Endothelial cell of umbilical vein (primary cell): Measurements from ENCODE around the gene CERK. TPM values are rescaled to one million over a fixed set of nuclear protein-coding genes. Genes with fewer than 3 reads are reported as not detected.

Experiments used
- BruUV-seq: library from RNA; stranded (reverse); fragments of 400-500 nt; replicated peaks from 2 replicates; lab custom pipeline; 2021; lab: Mats Ljungman, UMichigan
- CTCF ChIA-PET: fragments of 300-600, 350-600 bp; sonication (Branson Sonifier 250); formaldehyde crosslinking; loops from one replicate; lab custom pipeline; 2021; ENCODE audit warnings: antibody characterized with exemption, inconsistent platforms; lab: Charles Lee
- POLR2A ChIA-PET: fragments of 300-600, 350-600 bp; sonication (Branson Sonifier 250); formaldehyde crosslinking; loops from one replicate; lab custom pipeline; 2021; ENCODE audit warnings: antibody characterized with exemption, inconsistent platforms; lab: Charles Lee
- DNase-seq: peaks from one replicate; pipeline ENCODE4 v3.0.0-alpha.2; 2011; ENCODE audit warnings: low read depth, low spot score
- FAIRE-seq: peaks from 2 replicates; lab custom pipeline; 2011; peaks lifted over from hg19 to GRCh38; lab: Jason Lieb, UNC
- H2AFZ ChIP-seq: 2 replicates; pipeline ENCODE4 v1.6.0; 2012; ENCODE audit warnings: low read depth, low read length, control low read depth, inconsistent platforms
- H3K27ac ChIP-seq: 2 replicates; pipeline ENCODE4 v1.5.1; 2011; ENCODE audit warnings: low read depth, mild to moderate bottlenecking, control low read depth, low read length, moderate library complexity; ENCODE audit not compliant: insufficient read depth
- H3K27me3 ChIP-seq, 2 experiments: 2 replicates each; pipeline versions ENCODE4 v1.6.0 to v1.6.1; 2011; ENCODE audit warnings: low read length in 2 of 2, mixed read lengths in 1 of 2; ENCODE audit not compliant: control insufficient read depth in 2 of 2, insufficient read depth in 2 of 2
- H3K36me3 ChIP-seq, 2 experiments: 2 replicates in 1 of 2; 3 replicates in 1 of 2; pipeline ENCODE4 v1.5.1; 2011; ENCODE audit warnings: low read length in 2 of 2, mild to moderate bottlenecking in 1 of 2, moderate library complexity in 1 of 2; ENCODE audit not compliant: control insufficient read depth in 2 of 2, insufficient read depth in 2 of 2; ENCODE audit errors: extremely low read depth in 1 of 2
- H3K4me1 ChIP-seq: 3 replicates; pipeline ENCODE4 v1.5.1; 2011; ENCODE audit warnings: mild to moderate bottlenecking, low read length; ENCODE audit not compliant: control insufficient read depth, insufficient read depth; ENCODE audit errors: extremely low read depth
- H3K4me2 ChIP-seq: 2 replicates; pipeline ENCODE4 v1.6.1; 2011; ENCODE audit warnings: low read length, control low read depth, mixed read lengths; ENCODE audit not compliant: insufficient read depth
- H3K4me3 ChIP-seq, 3 experiments: fragments of 200-600 bp in 1 of 3; sonication (generic), shearing (Covaris generic) in 1 of 3; replicated peaks in 1 of 3; 2 replicates each; pipeline ENCODE4 v1.5.1; 2011 to 2016; ENCODE audit warnings: control low read depth in 3 of 3, low read length in 3 of 3, mild to moderate bottlenecking in 2 of 3, inconsistent platforms in 1 of 3, low read depth in 1 of 3, moderate library complexity in 1 of 3; ENCODE audit not compliant: insufficient read depth in 1 of 3
- H3K79me2 ChIP-seq: 2 replicates; pipeline ENCODE4 v1.6.0; 2012; ENCODE audit warnings: low read length, inconsistent platforms; ENCODE audit not compliant: control insufficient read depth, insufficient read depth
- H3K9ac ChIP-seq: replicated peaks from 2 replicates; pipeline ENCODE3; 2011; ENCODE audit warnings: low read length, control low read depth; ENCODE audit not compliant: insufficient read depth; ENCODE audit errors: extremely low read depth
- H3K9me1 ChIP-seq: replicated peaks from 3 replicates; pipeline ENCODE4 v1.6.0; 2011; ENCODE audit warnings: mild to moderate bottlenecking, low read length; ENCODE audit not compliant: control insufficient read depth, insufficient read depth; ENCODE audit errors: extremely low read depth
- H3K9me3 ChIP-seq: replicated peaks from 2 replicates; pipeline ENCODE4 v1.5.1; 2012; ENCODE audit warnings: low read length, inconsistent platforms; ENCODE audit not compliant: control insufficient read depth, insufficient read depth
- H4K20me1 ChIP-seq: replicated peaks from 2 replicates; pipeline ENCODE3; 2011; ENCODE audit warnings: mild to moderate bottlenecking, low read length; ENCODE audit not compliant: control insufficient read depth, insufficient read depth; ENCODE audit errors: extremely low read depth
- CTCF ChIP-seq, 2 donors: IDR thresholded peaks; 1 replicate in 1 of 2; 2 replicates in 1 of 2; pipeline ENCODE4 v1.5.1; 2011; ENCODE audit warnings: low read length in 2 of 2, mild to moderate bottlenecking in 2 of 2, moderate library complexity in 2 of 2, control low read depth in 1 of 2, inconsistent platforms in 1 of 2, low read depth in 1 of 2; ENCODE audit not compliant: insufficient read depth in 1 of 2; ENCODE audit errors: extremely low read depth in 1 of 2
- EZH2 ChIP-seq: IDR thresholded peaks from 2 replicates; pipeline ENCODE4 v1.6.1; 2012; ENCODE audit warnings: borderline replicate concordance, low read depth, mild to moderate bottlenecking, moderate library complexity, low read length, inconsistent platforms; ENCODE audit not compliant: severe bottlenecking
- FOS ChIP-seq: IDR thresholded peaks from 2 replicates; pipeline ENCODE4 v1.6.1; 2011; ENCODE audit warnings: mild to moderate bottlenecking, low read length, moderate library complexity, borderline replicate concordance; ENCODE audit not compliant: insufficient read depth
- GATA2 ChIP-seq: IDR thresholded peaks from 2 replicates; pipeline ENCODE4 v1.7.0; 2011; ENCODE audit warnings: low read depth, mild to moderate bottlenecking, moderate library complexity, mixed read lengths, low read length; ENCODE audit not compliant: insufficient read length, insufficient read depth
- JUN ChIP-seq: IDR thresholded peaks from 2 replicates; pipeline ENCODE4 v1.6.1; 2011; ENCODE audit warnings: borderline replicate concordance, low read depth; ENCODE audit not compliant: insufficient read length, insufficient read depth
- MAX ChIP-seq: IDR thresholded peaks from 2 replicates; pipeline ENCODE4 v1.6.1; 2011; ENCODE audit not compliant: insufficient read depth, insufficient read length
- MYC ChIP-seq: IDR thresholded peaks from one replicate; pipeline ENCODE4 v1.6.1; 2011; ENCODE audit warnings: mild to moderate bottlenecking, low read depth, low read length
- POLR2A ChIP-seq: IDR thresholded peaks from 2 replicates; pipeline ENCODE4 v1.6.1; 2012; ENCODE audit warnings: low read depth, mild to moderate bottlenecking, control low read depth, low read length
- POLR2AphosphoS5 ChIP-seq: IDR thresholded peaks from 2 replicates; pipeline ENCODE4 v1.6.1; 2012; ENCODE audit warnings: low read depth, mild to moderate bottlenecking, control low read depth, low read length, moderate library complexity; ENCODE audit not compliant: insufficient read depth
- dilution Hi-C: fragments of 300-500 bp; cut with MboI; formaldehyde crosslinking; loops from one replicate; pipeline ENCODE4 v1.15.0; 2019; ENCODE audit warnings: low sequenced_read_pairs; ENCODE audit not compliant: extremely low pct_ligation_motif_present
- intact Hi-C: fragments of 100-400 bp; cut with micrococcal nuclease; formaldehyde crosslinking; loops from one replicate; pipeline ENCODE4 v1.10.0; 2022
- polyA plus RNA-seq, 4 experiments: library from polyadenylated mRNA; depleted of rRNA in 3 of 4; stranded (reverse) in 3 of 4; unstranded in 1 of 4; fragments of >200 nt; gene quantifications; 2 replicates each; pipeline versions ENCODE4 v1.2.1 to v1.2.3, GENCODE V29; 2011 to 2012; ENCODE audit warnings: missing spikeins in 1 of 4
- total RNA-seq: library from RNA; stranded (reverse); gene quantifications from 2 replicates; pipeline ENCODE4 v1.2.3, GENCODE V29; 2021

CERK gene
- total and polyA plus RNA-seq, 2 donors (not counting 3 experiments of a cell fraction or from before 2014, with no cell fraction given): 61.1 to 88.0 TPM

- Histone ChIP-seq H3K4me3 (no peak overlapping the region), H3K9me3 (no peaks in the 10 kb centered on the region), H3K4me2 (no peak overlapping the region), H3K9ac (no peak overlapping the region), H3K27me3 (no peaks in the 10 kb centered on the region), H3K27ac (no peak overlapping the region), H2AFZ (no peak overlapping the region), H3K36me3 (peaks cover 37 to 64% of the 10 kb centered on the region in 2 experiments), H4K20me1 (no peaks in the 10 kb centered on the region), H3K79me2 (no peaks in the 10 kb centered on the region), H3K9me1 (no peaks in the 10 kb centered on the region), H3K4me1 (peaks cover 2% of the 10 kb centered on the region)
- DNase-seq (no peak), FAIRE-seq (no peak)
- BruUV-seq: no TSS peak
- dilution Hi-C loops: no loop called here
- TF ChIP-seq POLR2A (no peak), CTCF (IDR thresholded peaks at IDR 0.05; ENCODE audit: extremely low read depth in 1 of 2, insufficient read depth in 1 of 2, low read depth in 1 of 2, low read length in 2 of 2) (no peak), POLR2AphosphoS5 (no peak), GATA2 (no peak), MYC (no peak), MAX (no peak), FOS (no peak), EZH2 (no peak), JUN (no peak)
- ChIA-PET POLR2A (no interaction called here), CTCF (interaction anchor here (1.0 kb wide), 1 partner anchor 128 kb away, joined by 3 read pairs; no protein-coding TSS in a partner anchor)
- intact Hi-C loops: no loop called here
Measured at GRCh38 chr22:46691571-46691970, 46.5 kb downstream of the CERK start.
